Kidney (tissue), 14 donors: Measurements from ENCODE around the gene GAA. TPM values are rescaled to one million over a fixed set of nuclear protein-coding genes. Genes with fewer than 3 reads are reported as not detected.
A peak's percentile ranks its signal among the peaks of the same experiment; 100 is the strongest.
"Not testable (repeated sequence)": the region's sequence is repeated elsewhere in the genome, so short reads cannot be mapped to it uniquely, and the experiment has no call there.

Source experiments
- DNase-seq, 5 donors: peaks; one replicate each; pipeline ENCODE4 v3.0.0-alpha.2; 2013 to 2020
- FAIRE-seq: peaks from 2 replicates; lab custom pipeline; 2012; peaks lifted over from hg19 to GRCh38; lab: Jason Lieb, UNC
- H3K27ac ChIP-seq, 2 donors: one replicate each; pipeline ENCODE4 v1.7.0; 2013; ENCODE audit warnings: low read depth in 2 of 2, low read length in 2 of 2, inconsistent platforms in 1 of 2
- H3K27me3 ChIP-seq: one replicate; pipeline ENCODE4 v1.7.1; 2013; ENCODE audit warnings: low read length, inconsistent platforms; ENCODE audit not compliant: control insufficient read depth, insufficient read depth
- H3K36me3 ChIP-seq, 3 donors: one replicate each; pipeline versions ENCODE4 v1.7.0 to v1.7.1; 2013; ENCODE audit warnings: low read length in 3 of 3, control low read depth in 1 of 3, inconsistent platforms in 1 of 3; ENCODE audit not compliant: insufficient read depth in 3 of 3, control insufficient read depth in 2 of 3
- H3K4me1 ChIP-seq, 3 donors: one replicate each; pipeline versions ENCODE4 v1.7.0 to v1.7.1; 2013; ENCODE audit warnings: low read length in 3 of 3, inconsistent platforms in 1 of 3, low read depth in 1 of 3; ENCODE audit not compliant: control insufficient read depth in 2 of 3, insufficient read depth in 2 of 3
- H3K4me3 ChIP-seq, 3 donors: one replicate each; pipeline versions ENCODE4 v1.7.0 to v1.8.1; 2013; ENCODE audit warnings: low read length in 3 of 3, control low read depth in 1 of 3, inconsistent platforms in 1 of 3
- H3K9ac ChIP-seq, 3 donors: one replicate each; pipeline versions ENCODE4 v1.7.0 to v1.7.1; 2013; ENCODE audit warnings: low read length in 3 of 3, control low read depth in 1 of 3, inconsistent platforms in 1 of 3
- H3K9me3 ChIP-seq, 3 donors: one replicate each; pipeline versions ENCODE4 v1.7.0 to v1.7.1; 2013; ENCODE audit warnings: low read length in 3 of 3, control low read depth in 1 of 3, inconsistent platforms in 1 of 3; ENCODE audit not compliant: control insufficient read depth in 2 of 3, insufficient read depth in 1 of 3
- intact Hi-C: fragments of 100-400 bp; cut with DNase I; formaldehyde crosslinking; loops from one replicate; pipeline ENCODE4 v1.11.1; 2022
- polyA plus RNA-seq: library from polyadenylated mRNA; stranded (reverse); fragments of 350-450 nt; fragmentation: Illumina TruSeq; extraction: RNeasy Lipid Tissue Mini Kit (QIAGEN cat#74804); gene quantifications from one replicate; pipeline ENCODE4 v1.2.3, GENCODE V29; 2014; ENCODE audit warnings: low read depth, low replicate concordance; ENCODE audit not compliant: insufficient read depth
- total RNA-seq: library from RNA; stranded (reverse); fragmentation: NEBNext Ultra II Directional; extraction: Animal tissue kit (Norgen Biotek cat#: 25700); gene quantifications from one replicate; pipeline ENCODE4 v1.2.1, GENCODE V29; 2021
- TF ChIP-seq, protein P1 (sequence below): IDR thresholded peaks from 3 replicates; pipeline ENCODE4 v1.5.1; 2012; ENCODE audit warnings: mild to moderate bottlenecking, moderate library complexity, borderline replicate concordance; ENCODE audit not compliant: insufficient read depth; ENCODE audit errors: extremely low read depth
- donor health status: control.
- donor health status: control.
- donor health status: control.
- donor health status: control.
- donor health status: control.
- donor health status: DM: yes; HTN: yes; CAD: no.
- donor health status: Normal renal cell carcinoma (clear cell type).

GAA gene
- total and polyA plus RNA-seq, 2 donors from 2014 or later: 62.3 to 78.7 TPM

DNA sequence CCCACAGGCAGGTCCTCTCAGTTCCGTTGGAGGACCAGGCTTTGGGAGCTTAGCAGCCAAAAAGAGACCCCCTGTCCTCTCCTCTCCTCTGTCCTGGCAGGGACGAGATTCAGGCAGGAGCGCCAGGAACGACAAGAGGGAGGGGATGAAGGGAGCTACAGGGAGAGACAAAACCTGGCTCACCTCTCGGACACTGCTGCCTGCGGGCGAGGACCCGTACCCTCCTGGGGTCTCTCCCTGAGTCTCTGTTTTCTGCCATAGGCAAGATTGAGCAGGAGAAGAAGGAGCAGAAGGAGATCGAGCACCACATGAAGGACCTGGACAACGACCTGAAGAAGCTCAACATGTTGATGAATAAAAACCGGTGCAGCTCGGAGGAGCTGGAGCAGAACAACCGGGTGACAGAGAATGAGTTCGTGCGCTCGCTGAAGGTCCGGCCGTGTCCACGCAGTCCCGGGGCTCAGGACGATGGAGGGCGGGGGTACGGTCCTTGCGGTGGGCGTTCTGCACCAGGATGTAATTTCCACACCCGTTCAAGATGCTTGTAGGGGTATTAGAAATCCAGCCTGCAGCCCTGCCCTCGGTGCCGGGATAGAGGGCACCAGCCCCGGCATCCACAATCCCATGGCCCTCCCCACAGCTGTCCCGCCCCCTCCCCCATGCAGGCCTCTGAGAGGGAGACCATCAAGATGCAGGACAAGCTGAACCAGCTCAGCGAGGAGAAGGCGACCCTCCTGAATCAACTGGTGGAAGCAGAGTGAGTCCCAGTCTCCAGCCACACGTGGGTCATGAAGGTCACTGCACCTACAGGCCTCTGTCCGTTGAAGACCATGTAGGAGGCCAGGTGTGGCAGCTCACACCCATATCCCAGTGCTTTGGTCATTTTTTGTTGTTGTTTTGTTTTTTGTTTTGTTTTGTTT lies 13.8 kb upstream of the GAA start:
- Histone ChIP-seq H3K9me3 (no peaks in the 10 kb centered on the region), H3K4me1 (no peaks in the 10 kb centered on the region), H3K9ac (no peak overlapping the region), H3K4me3 (no peak overlapping the region), H3K27ac (no peak overlapping the region), H3K27me3 (no peaks in the 10 kb centered on the region), H3K36me3 (no peaks in the 10 kb centered on the region)
- DNase-seq: peak in 1 of 5 donors; percentile 60
- TF ChIP-seq, protein P1, sequence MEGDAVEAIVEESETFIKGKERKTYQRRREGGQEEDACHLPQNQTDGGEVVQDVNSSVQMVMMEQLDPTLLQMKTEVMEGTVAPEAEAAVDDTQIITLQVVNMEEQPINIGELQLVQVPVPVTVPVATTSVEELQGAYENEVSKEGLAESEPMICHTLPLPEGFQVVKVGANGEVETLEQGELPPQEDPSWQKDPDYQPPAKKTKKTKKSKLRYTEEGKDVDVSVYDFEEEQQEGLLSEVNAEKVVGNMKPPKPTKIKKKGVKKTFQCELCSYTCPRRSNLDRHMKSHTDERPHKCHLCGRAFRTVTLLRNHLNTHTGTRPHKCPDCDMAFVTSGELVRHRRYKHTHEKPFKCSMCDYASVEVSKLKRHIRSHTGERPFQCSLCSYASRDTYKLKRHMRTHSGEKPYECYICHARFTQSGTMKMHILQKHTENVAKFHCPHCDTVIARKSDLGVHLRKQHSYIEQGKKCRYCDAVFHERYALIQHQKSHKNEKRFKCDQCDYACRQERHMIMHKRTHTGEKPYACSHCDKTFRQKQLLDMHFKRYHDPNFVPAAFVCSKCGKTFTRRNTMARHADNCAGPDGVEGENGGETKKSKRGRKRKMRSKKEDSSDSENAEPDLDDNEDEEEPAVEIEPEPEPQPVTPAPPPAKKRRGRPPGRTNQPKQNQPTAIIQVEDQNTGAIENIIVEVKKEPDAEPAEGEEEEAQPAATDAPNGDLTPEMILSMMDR: no peak
- intact Hi-C loops: no loop called here
- FAIRE-seq: no peak

DNA sequence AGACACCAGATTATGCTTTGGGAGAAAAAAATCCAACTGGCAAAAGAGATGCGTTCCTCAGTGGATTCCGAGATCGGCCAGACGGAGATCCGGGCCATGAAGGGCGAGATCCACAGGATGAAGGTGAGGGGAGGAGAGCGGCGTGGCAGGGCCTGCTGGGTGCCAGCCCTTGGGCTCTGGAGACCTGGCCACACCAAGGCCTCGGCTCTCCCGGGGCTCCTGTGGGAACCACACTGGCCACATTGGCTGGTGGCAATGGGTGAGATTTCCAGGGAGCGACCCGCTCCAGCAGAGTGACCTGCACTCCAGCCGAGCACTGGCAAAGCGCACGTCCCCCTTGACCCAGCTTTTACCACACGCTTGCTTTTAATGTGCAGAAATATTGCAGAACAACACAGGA lies 11.6 kb upstream of the GAA start:
- intact Hi-C loops: no loop called here
- DNase-seq (peak in 1 of 5 donors; percentile 63), FAIRE-seq (no peak)
- TF ChIP-seq, protein P1: no peak
- no peaks in the 10 kb centered on the region for H3K27me3 ChIP-seq
- H3K9ac ChIP-seq: no peak overlapping the region
- H3K9me3 ChIP-seq: no peaks in the 10 kb centered on the region
- no peak overlapping the region for H3K27ac ChIP-seq
- no peaks in the 10 kb centered on the region for H3K36me3 ChIP-seq
- H3K4me3 ChIP-seq: no peak overlapping the region
- H3K4me1 ChIP-seq: no peaks in the 10 kb centered on the region

DNA sequence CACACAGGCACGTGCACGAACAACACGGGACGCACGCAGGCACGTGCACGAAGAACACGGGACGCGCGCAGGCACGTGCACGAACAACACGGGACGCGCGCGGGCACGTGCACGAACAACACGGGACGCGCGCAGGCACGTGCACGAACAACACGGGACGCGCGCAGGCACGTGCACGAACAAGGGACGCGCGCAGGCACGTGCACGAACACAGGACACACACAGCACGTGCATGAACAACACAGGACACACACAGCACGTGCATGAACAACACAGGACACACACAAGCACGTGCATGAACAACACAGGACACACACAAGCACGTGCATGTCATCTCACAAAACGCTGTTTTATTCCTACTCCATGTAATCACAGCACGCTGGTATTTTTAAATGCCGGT lies 11.2 kb upstream of the GAA start:
- H3K4me1 ChIP-seq, FAIRE-seq, H3K4me3 ChIP-seq, H3K27me3 ChIP-seq, intact Hi-C loops, H3K9me3 ChIP-seq, H3K27ac ChIP-seq, H3K36me3 ChIP-seq, H3K9ac ChIP-seq: not testable (repeated sequence)
- DNase-seq: peak in 1 of 5 donors; percentile 32

DNA sequence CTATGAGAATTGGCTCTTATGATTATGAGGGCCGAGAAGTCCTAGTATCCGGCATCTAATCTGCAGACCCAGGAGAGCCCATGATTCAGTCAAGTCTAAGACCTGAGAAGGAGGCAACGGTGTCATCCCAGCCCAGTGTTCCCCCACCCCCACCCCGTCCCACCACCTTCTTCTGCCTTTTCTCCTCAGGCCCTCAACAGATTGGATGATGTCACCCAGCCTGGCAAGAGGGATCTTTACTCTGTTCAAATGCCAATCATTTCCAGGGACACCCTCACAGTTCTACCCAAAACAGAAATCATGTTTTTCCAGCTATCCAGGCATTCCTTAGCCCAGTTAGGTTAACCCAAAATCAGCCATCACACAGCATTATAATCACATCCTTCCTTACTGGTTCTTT lies 10.0 kb upstream of the GAA start:
- Histone ChIP-seq H3K9me3 (no peaks in the 10 kb centered on the region), H3K36me3 (no peaks in the 10 kb centered on the region), H3K9ac (no peak overlapping the region), H3K27ac (no peak overlapping the region), H3K4me1 (no peaks in the 10 kb centered on the region), H3K4me3 (no peak overlapping the region), H3K27me3 (no peaks in the 10 kb centered on the region)
- intact Hi-C loops: no loop called here
- TF ChIP-seq, protein P1: no peak
- no peak for DNase-seq
- FAIRE-seq: no peak
